Fibroblast of lung (primary cell): ENCODE results near the gene GPR12. TPM values are rescaled to one million over a fixed set of nuclear protein-coding genes. Genes with fewer than 3 reads are reported as not detected.
A peak's percentile ranks its signal among the peaks of the same experiment; 100 is the strongest.

Experiments
- DNase-seq, 2 donors: peaks; one replicate each; pipeline versions ENCODE4 v3.0.0 to v3.0.0-alpha.2; 2010; ENCODE audit warnings: low read depth in 2 of 2
- H2AFZ ChIP-seq: 2 replicates; pipeline ENCODE4 v1.5.1; 2012; ENCODE audit warnings: low read length, control low read depth, inconsistent platforms
- H3K27ac ChIP-seq: 2 replicates; pipeline ENCODE4 v1.5.1; 2011; ENCODE audit warnings: low read length, control low read depth; ENCODE audit not compliant: insufficient read depth
- H3K27me3 ChIP-seq: 2 replicates; pipeline ENCODE4 v1.5.1; 2011; ENCODE audit warnings: mild to moderate bottlenecking, low read length; ENCODE audit not compliant: control insufficient read depth, insufficient read depth
- H3K36me3 ChIP-seq: 2 replicates; pipeline ENCODE4 v1.5.1; 2011; ENCODE audit warnings: low read length; ENCODE audit not compliant: control insufficient read depth, insufficient read depth
- H3K4me1 ChIP-seq: 2 replicates; pipeline ENCODE4 v1.5.1; 2011; ENCODE audit warnings: low read length; ENCODE audit not compliant: control insufficient read depth, insufficient read depth; ENCODE audit errors: extremely low read depth
- H3K4me2 ChIP-seq: 2 replicates; pipeline ENCODE4 v1.5.1; 2011; ENCODE audit warnings: low read length, control low read depth; ENCODE audit not compliant: insufficient read depth; ENCODE audit errors: extremely low read depth
- H3K4me3 ChIP-seq, 4 experiments: fragments of 200-600 bp in 1 of 4; sonication (generic) in 1 of 4; replicated peaks in 1 of 4; 2 replicates each; pipeline ENCODE4 v1.5.1; 2011 to 2016; ENCODE audit warnings: low read length in 4 of 4, low read depth in 3 of 4, mild to moderate bottlenecking in 3 of 4, control low read depth in 2 of 4, inconsistent platforms in 1 of 4, mixed read lengths in 1 of 4; ENCODE audit not compliant: insufficient read depth in 1 of 4; ENCODE audit errors: control extremely low read depth in 1 of 4
- H3K79me2 ChIP-seq: 2 replicates; pipeline ENCODE4 v1.5.1; 2012; ENCODE audit warnings: mild to moderate bottlenecking, low read length, inconsistent platforms; ENCODE audit not compliant: control insufficient read depth, insufficient read depth
- H3K9ac ChIP-seq: 2 replicates; pipeline ENCODE4 v1.5.1; 2011; ENCODE audit warnings: mild to moderate bottlenecking, low read length, control low read depth; ENCODE audit not compliant: insufficient read depth
- H3K9me3 ChIP-seq: 2 replicates; pipeline ENCODE4 v1.5.1; 2012; ENCODE audit warnings: low read depth, low read length; ENCODE audit not compliant: control insufficient read depth, insufficient read depth
- H4K20me1 ChIP-seq: 2 replicates; pipeline ENCODE4 v1.5.1; 2011; ENCODE audit warnings: low read length; ENCODE audit not compliant: control insufficient read depth, insufficient read depth; ENCODE audit errors: extremely low read depth
- CTCF ChIP-seq, 2 donors: IDR thresholded peaks in 1 of 2; conservative IDR thresholded peaks in 1 of 2; 1 replicate in 1 of 2; 2 replicates in 1 of 2; pipeline ENCODE4 v1.5.1; 2011 to 2012; ENCODE audit warnings: low read length in 2 of 2, control low read depth in 1 of 2, inconsistent platforms in 1 of 2, low read depth in 1 of 2, mild to moderate bottlenecking in 1 of 2
- EZH2 ChIP-seq: IDR thresholded peaks from 2 replicates; pipeline ENCODE4 v1.5.1; 2012; ENCODE audit warnings: low read length, control low read depth, mild to moderate bottlenecking; ENCODE audit errors: missing control alignments
- polyA plus RNA-seq, 2 donors: library from polyadenylated mRNA; depleted of rRNA in 1 of 2; stranded (reverse) in 1 of 2; unstranded in 1 of 2; fragments of >200 nt; gene quantifications; 2 replicates each; pipeline ENCODE4 v1.2.1, GENCODE V29; 2011 to 2012; ENCODE audit warnings: missing spikeins in 1 of 2
- total RNA-seq: library from RNA; depleted of rRNA; stranded (reverse); fragments of >200 nt; gene quantifications from 2 replicates; pipeline ENCODE4 v1.2.1, GENCODE V29; 2014

GPR12 gene
- total and polyA plus RNA-seq, 2 donors (not counting 1 experiment from before 2014, with no cell fraction given), result not detected

- no peaks in the 10 kb centered on the region for H3K79me2 ChIP-seq
- no peaks in the 10 kb centered on the region for H3K36me3 ChIP-seq
- H3K4me3 ChIP-seq, result no peak overlapping the region
- H3K27me3 ChIP-seq, result peaks cover 39% of the 10 kb centered on the region
- no peaks in the 10 kb centered on the region for H3K9me3 ChIP-seq
- no peak overlapping the region for H2AFZ ChIP-seq
- no peak overlapping the region for H3K4me2 ChIP-seq
- H3K27ac ChIP-seq, result no peak overlapping the region
- H4K20me1 ChIP-seq, result no peaks in the 10 kb centered on the region
- peak; percentile 89 for TF ChIP-seq EZH2
- TF ChIP-seq CTCF (conservative IDR thresholded peaks at IDR 0.05 in 1 of 2, IDR thresholded peaks at IDR 0.05 in 1 of 2; ENCODE audit: low read depth in 1 of 2, low read length in 2 of 2), result no peak
- peak in 1 of 2 donors; percentile 2 for DNase-seq
- no peaks in the 10 kb centered on the region for H3K4me1 ChIP-seq
- H3K9ac ChIP-seq, result no peak overlapping the region
Observed at GRCh38 chr13:26760832-26761582, 421 bp upstream of the GPR12 start.

GRCh38 chr13:26759249-26759906 lies 1.2 kb downstream of the GPR12 start:
- no peak overlapping the region for H3K9ac ChIP-seq
- H3K27me3 ChIP-seq, result peaks cover 36% of the 10 kb centered on the region
- H3K36me3 ChIP-seq, result no peaks in the 10 kb centered on the region
- no peak for DNase-seq
- H2AFZ ChIP-seq, result no peak overlapping the region
- H3K4me1 ChIP-seq, result no peaks in the 10 kb centered on the region
- no peaks in the 10 kb centered on the region for H3K79me2 ChIP-seq
- no peak overlapping the region for H3K27ac ChIP-seq
- H3K4me2 ChIP-seq, result peak overlapping the region; percentile 13
- no peaks in the 10 kb centered on the region for H3K9me3 ChIP-seq
- TF ChIP-seq EZH2 (no peak), CTCF (conservative IDR thresholded peaks at IDR 0.05 in 1 of 2, IDR thresholded peaks at IDR 0.05 in 1 of 2; ENCODE audit: low read depth in 1 of 2, low read length in 2 of 2) (no peak)
- no peaks in the 10 kb centered on the region for H4K20me1 ChIP-seq
- H3K4me3 ChIP-seq, result no peak overlapping the region

- no peaks in the 10 kb centered on the region for H4K20me1 ChIP-seq
- H3K9ac ChIP-seq, result no peak overlapping the region
- H3K36me3 ChIP-seq, result no peaks in the 10 kb centered on the region
- no peaks in the 10 kb centered on the region for H3K79me2 ChIP-seq
- no peak for DNase-seq
- H3K4me1 ChIP-seq, result no peaks in the 10 kb centered on the region
- no peaks in the 10 kb centered on the region for H3K9me3 ChIP-seq
- no peak overlapping the region for H3K4me2 ChIP-seq
- H3K27ac ChIP-seq, result no peak overlapping the region
- peaks cover 34% of the 10 kb centered on the region for H3K27me3 ChIP-seq
- TF ChIP-seq EZH2, result no peak
- no peak for TF ChIP-seq CTCF (conservative IDR thresholded peaks at IDR 0.05 in 1 of 2, IDR thresholded peaks at IDR 0.05 in 1 of 2; ENCODE audit: low read depth in 1 of 2, low read length in 2 of 2)
- H3K4me3 ChIP-seq, result no peak overlapping the region
- no peak overlapping the region for H2AFZ ChIP-seq
Observed at GRCh38 chr13:26758496-26759157, 2.0 kb downstream of the GPR12 start.
